GM21737 (cell line): ENCODE data around the gene RGS3.
A peak's percentile ranks its signal among the peaks of the same experiment; 100 is the strongest.

ENCODE experiments used
- ATAC-seq: cut with Tn5 transposase; IDR thresholded peaks from one replicate; pipeline ENCODE4 v1.9.1; 2021; ENCODE audit warnings: mild to moderate bottlenecking, moderate library complexity; ENCODE audit not compliant: unreplicated experiment

The RGS3 gene

GRCh38 chr9:113509463-113509862 lies 45.9 kb downstream of the RGS3 start:
- no peak for ATAC-seq

- ATAC-seq, result no peak
Observed at GRCh38 chr9:113511047-113511521, 47.6 kb downstream of the RGS3 start.

GRCh38 chr9:113511856-113512761 lies 48.6 kb downstream of the RGS3 start:
- peak; percentile 47 for ATAC-seq

GRCh38 chr9:113513111-113513510 lies 49.6 kb downstream of the RGS3 start:
- no peak for ATAC-seq

- no peak for ATAC-seq
Observed at GRCh38 chr9:113513536-113513935, 50.0 kb downstream of the RGS3 start.

- no peak for ATAC-seq
Observed at GRCh38 chr9:113514061-113514460, 50.5 kb downstream of the RGS3 start.

- no peak for ATAC-seq
Observed at GRCh38 chr9:113514748-113515147, 51.2 kb downstream of the RGS3 start.

GRCh38 chr9:113515862-113516261 lies 52.3 kb downstream of the RGS3 start:
- no peak for ATAC-seq

- peak; percentile 89 for ATAC-seq
Observed at GRCh38 chr9:113516840-113517577, 53.5 kb downstream of the RGS3 start.

- ATAC-seq, result no peak
Observed at GRCh38 chr9:113519426-113520108, 56.0 kb downstream of the RGS3 start.

- ATAC-seq, result no peak
Observed at GRCh38 chr9:113520109-113520642, 56.6 kb downstream of the RGS3 start.

- ATAC-seq, result no peak
Observed at GRCh38 chr9:113521693-113522255, 58.2 kb downstream of the RGS3 start.

GRCh38 chr9:113522419-113522818 lies 58.9 kb downstream of the RGS3 start:
- ATAC-seq, result no peak

- no peak for ATAC-seq
Observed at GRCh38 chr9:113522858-113523257, 59.3 kb downstream of the RGS3 start.

GRCh38 chr9:113523421-113524141 lies 60.1 kb downstream of the RGS3 start:
- ATAC-seq, result peak; percentile 79

GRCh38 chr9:113524468-113524867 lies 60.9 kb downstream of the RGS3 start:
- ATAC-seq, result no peak

- no peak for ATAC-seq
Observed at GRCh38 chr9:113525205-113525604, 61.7 kb downstream of the RGS3 start.

GRCh38 chr9:113525831-113526230 lies 62.3 kb downstream of the RGS3 start:
- no peak for ATAC-seq

- ATAC-seq, result no peak
Observed at GRCh38 chr9:113526231-113526746, 62.8 kb downstream of the RGS3 start.

GRCh38 chr9:113526841-113527240 lies 63.3 kb downstream of the RGS3 start:
- ATAC-seq, result no peak
